H1 (cell line): ENCODE results near the gene CEACAM7. TPM values are rescaled to one million over a fixed set of nuclear protein-coding genes. Genes with fewer than 3 reads are reported as not detected.

Experiments
- CTCF ChIA-PET: fragments of 300-600 bp; sonication (Branson Sonifier 250); formaldehyde crosslinking; loops from one replicate; lab custom pipeline; 2021; ENCODE audit not compliant: partially characterized antibody; lab: Charles Lee
- POLR2A ChIA-PET: fragments of 300-600 bp; sonication (Branson Sonifier 250); formaldehyde crosslinking; loops from one replicate; lab custom pipeline; 2021; ENCODE audit warnings: inconsistent platforms; ENCODE audit not compliant: partially characterized antibody; lab: Charles Lee
- DNase-seq, 2 experiments: peaks; one replicate each; pipeline versions ENCODE4 v3.0.0 to v3.0.0-alpha.2; 2010 to 2022; ENCODE audit warnings: low spot score in 2 of 2, low read depth in 1 of 2, mixed read lengths in 1 of 2
- FAIRE-seq: peaks from 2 replicates; lab custom pipeline; 2011; peaks lifted over from hg19 to GRCh38; lab: Jason Lieb, UNC
- H2AFZ ChIP-seq: 2 replicates; pipeline ENCODE4 v1.8.1; 2012; ENCODE audit warnings: low read length, inconsistent platforms
- H2AK5ac ChIP-seq: 2 replicates; pipeline ENCODE4 v1.6.1; 2013; ENCODE audit warnings: low read depth, low read length
- H2BK120ac ChIP-seq: replicated peaks from 2 replicates; pipeline ENCODE3; 2013; ENCODE audit warnings: low read depth, low read length, inconsistent platforms
- H2BK12ac ChIP-seq: 2 replicates; pipeline ENCODE4 v1.6.1; 2013; ENCODE audit warnings: low read depth, low read length
- H2BK15ac ChIP-seq: 2 replicates; pipeline ENCODE4 v1.6.1; 2013; ENCODE audit warnings: low read length
- H2BK20ac ChIP-seq: 2 replicates; pipeline ENCODE4 v1.6.1; 2013; ENCODE audit warnings: low read length
- H2BK5ac ChIP-seq: 2 replicates; pipeline ENCODE4 v1.6.1; 2013; ENCODE audit warnings: low read depth, low read length
- H3K14ac ChIP-seq: 2 replicates; pipeline ENCODE4 v1.6.1; 2013; ENCODE audit warnings: inconsistent platforms; ENCODE audit not compliant: insufficient read length
- H3K18ac ChIP-seq: 2 replicates; pipeline ENCODE4 v1.6.1; 2013; ENCODE audit warnings: low read length; ENCODE audit errors: extremely low read depth
- H3K23ac ChIP-seq: 2 replicates; pipeline ENCODE4 v1.6.1; 2013; ENCODE audit warnings: inconsistent platforms; ENCODE audit not compliant: insufficient read length
- H3K23me2 ChIP-seq: 2 replicates; pipeline ENCODE4 v1.6.1; 2013; ENCODE audit warnings: low read depth, low read length
- H3K27ac ChIP-seq: 2 replicates; pipeline ENCODE4 v1.6.1; 2011; ENCODE audit warnings: low read depth, low read length, inconsistent platforms
- H3K27me3 ChIP-seq, 4 experiments: replicated peaks in 1 of 4; 1 replicate in 1 of 4; 2 replicates in 3 of 4; pipeline versions ENCODE4 v1.6.1 to v1.8.1; 2011 to 2013; ENCODE audit warnings: low read length in 3 of 4, mild to moderate bottlenecking in 3 of 4, inconsistent platforms in 2 of 4, mixed read lengths in 2 of 4, moderate library complexity in 1 of 4; ENCODE audit not compliant: control insufficient read depth in 3 of 4, insufficient read depth in 3 of 4; ENCODE audit errors: extremely low read depth in 1 of 4
- H3K36me3 ChIP-seq, 4 experiments: 2 replicates each; pipeline versions ENCODE4 v1.6.1 to v1.8.1; 2011 to 2013; ENCODE audit warnings: mild to moderate bottlenecking in 4 of 4, low read length in 3 of 4, moderate library complexity in 2 of 4, control low read depth in 1 of 4, inconsistent platforms in 1 of 4; ENCODE audit not compliant: insufficient read depth in 4 of 4, control insufficient read depth in 2 of 4
- H3K4ac ChIP-seq: replicated peaks from 2 replicates; pipeline ENCODE3; 2013; ENCODE audit warnings: low read length, low read depth, mixed read lengths, inconsistent platforms; ENCODE audit not compliant: insufficient read length
- H3K4me1 ChIP-seq, 4 experiments: replicated peaks in 1 of 4; 1 replicate in 1 of 4; 2 replicates in 3 of 4; pipeline versions ENCODE4 v1.6.1 to v1.8.1; 2011 to 2013; ENCODE audit warnings: low read length in 3 of 4, inconsistent platforms in 2 of 4, mixed read lengths in 1 of 4; ENCODE audit not compliant: insufficient read depth in 4 of 4, control insufficient read depth in 3 of 4
- H3K4me2 ChIP-seq, 2 experiments: 2 replicates each; pipeline versions ENCODE4 v1.6.1 to v1.8.1; 2011 to 2013; ENCODE audit warnings: low read depth in 2 of 2, low read length in 2 of 2, control low read depth in 1 of 2, inconsistent platforms in 1 of 2, mild to moderate bottlenecking in 1 of 2; ENCODE audit not compliant: insufficient read depth in 1 of 2
- H3K4me3 ChIP-seq, 4 experiments: fragments of 200-600, 300-600 bp in 1 of 4; sonication (generic), shearing (Covaris generic), sonication (Bioruptor Twin) in 1 of 4; 2 replicates each; pipeline versions ENCODE4 v1.5.1 to v1.8.1; 2011 to 2016; ENCODE audit warnings: low read length in 4 of 4, low read depth in 3 of 4, control low read depth in 2 of 4, inconsistent platforms in 2 of 4, mild to moderate bottlenecking in 2 of 4, mixed read lengths in 1 of 4, moderate library complexity in 1 of 4; ENCODE audit not compliant: insufficient read depth in 2 of 4; ENCODE audit errors: extremely low read depth in 1 of 4
- H3K56ac ChIP-seq: replicated peaks from 2 replicates; pipeline ENCODE3; 2013; ENCODE audit warnings: low read depth, mild to moderate bottlenecking, mixed read lengths, low read length, inconsistent platforms; ENCODE audit not compliant: insufficient read length
- H3K79me1 ChIP-seq: 2 replicates; pipeline ENCODE4 v1.6.1; 2013; ENCODE audit warnings: low read depth, low read length, control low read depth
- H3K79me2 ChIP-seq, 2 experiments: 2 replicates each; pipeline versions ENCODE4 v1.6.1 to v1.8.1; 2012 to 2013; ENCODE audit warnings: low read length in 2 of 2, mild to moderate bottlenecking in 2 of 2, inconsistent platforms in 1 of 2; ENCODE audit not compliant: insufficient read depth in 2 of 2, control insufficient read depth in 1 of 2
- H3K9ac ChIP-seq, 4 experiments: replicated peaks in 1 of 4; 1 replicate in 1 of 4; 2 replicates in 3 of 4; pipeline versions ENCODE4 v1.6.1 to v1.8.1; 2011 to 2013; ENCODE audit warnings: low read depth in 3 of 4, low read length in 3 of 4, control low read depth in 2 of 4, mild to moderate bottlenecking in 2 of 4, moderate library complexity in 2 of 4, inconsistent platforms in 1 of 4; ENCODE audit errors: extremely low read depth in 1 of 4
- H3K9me3 ChIP-seq, 2 experiments: 2 replicates each; pipeline versions ENCODE4 v1.6.1 to v1.8.1; 2012 to 2013; ENCODE audit warnings: mild to moderate bottlenecking in 2 of 2, moderate library complexity in 2 of 2, control low read depth in 1 of 2, inconsistent platforms in 1 of 2, low read depth in 1 of 2, low read length in 1 of 2, mixed read lengths in 1 of 2; ENCODE audit not compliant: insufficient read depth in 2 of 2
- H4K20me1 ChIP-seq, 2 experiments: replicated peaks in 1 of 2; 2 replicates each; pipeline versions ENCODE3 to v1.8.1; 2011 to 2013; ENCODE audit warnings: inconsistent platforms in 2 of 2, low read length in 2 of 2, mild to moderate bottlenecking in 1 of 2; ENCODE audit not compliant: insufficient read depth in 2 of 2, control insufficient read depth in 1 of 2
- H4K5ac ChIP-seq: 2 replicates; pipeline ENCODE4 v1.6.1; 2013; ENCODE audit warnings: low read length, low read depth, mixed read lengths, inconsistent platforms; ENCODE audit not compliant: insufficient read length
- H4K8ac ChIP-seq: 2 replicates; pipeline ENCODE4 v1.8.0; 2013; ENCODE audit warnings: mild to moderate bottlenecking, moderate library complexity, low read length, inconsistent platforms; ENCODE audit not compliant: insufficient read depth; ENCODE audit errors: extremely low read depth
- H4K91ac ChIP-seq: replicated peaks from 2 replicates; pipeline ENCODE3; 2013; ENCODE audit warnings: low read length, mixed read lengths, inconsistent platforms; ENCODE audit not compliant: insufficient read length
- ATF2 ChIP-seq: IDR thresholded peaks from 2 replicates; pipeline ENCODE4 v1.6.1; 2012; ENCODE audit warnings: low read length, inconsistent platforms
- JUND ChIP-seq: IDR thresholded peaks from 2 replicates; pipeline ENCODE4 v1.6.1; 2011; ENCODE audit warnings: mild to moderate bottlenecking, improper control_type of control experiment, low read length
- KDM1A ChIP-seq: fragments of 200-600, 300-600 bp; sonication (generic); IDR thresholded peaks from 2 replicates; pipeline ENCODE4 v1.7.1; 2016; ENCODE audit warnings: mild to moderate bottlenecking, low read length, borderline replicate concordance
- RXRA ChIP-seq: IDR thresholded peaks from 2 replicates; pipeline ENCODE4 v1.6.1; 2011; ENCODE audit warnings: low read depth, mild to moderate bottlenecking, low read length, moderate library complexity; ENCODE audit not compliant: insufficient read depth
- SRF ChIP-seq: IDR thresholded peaks from 2 replicates; pipeline ENCODE4 v1.6.1; 2011; ENCODE audit warnings: mild to moderate bottlenecking, low read depth, low read length, moderate library complexity
- TAF7 ChIP-seq: optimal IDR thresholded peaks from 2 replicates; pipeline ENCODE3; 2011; ENCODE audit warnings: low read depth, mild to moderate bottlenecking, inconsistent platforms, low read length, moderate library complexity, borderline replicate concordance
- YY1 ChIP-seq: IDR thresholded peaks from 2 replicates; pipeline ENCODE4 v1.6.1; 2011; ENCODE audit warnings: low read depth, mild to moderate bottlenecking, low read length
- WGBS, 2 experiments: shearing (Covaris generic) in 1 of 2; methylation state at CpG; one replicate each; pipeline versions ENCODE4 v1.1.6 to v1.1.7; 2013 to 2015; ENCODE audit warnings: low lambda C conversion rate in 2 of 2, mixed read lengths in 2 of 2, inconsistent platforms in 1 of 2, low coverage in 1 of 2, missing lambda C conversion rate in 1 of 2; ENCODE audit not compliant: insufficient replicate concordance in 2 of 2, insufficient coverage in 1 of 2, insufficient read length in 1 of 2; ENCODE audit errors: extremely low coverage in 1 of 2, missing lambda C conversion rate in 1 of 2; 5-methylcytosine and 5-hydroxymethylcytosine counted together
- polyA plus RNA-seq, 7 experiments: library from polyadenylated mRNA; depleted of rRNA in 3 of 7; stranded (reverse) in 5 of 7; unstranded in 2 of 7; fragments of >200 nt in 5 of 7; fragments of 200-250 nt in 2 of 7; gene quantifications; 1 replicate in 5 of 7; 2 replicates in 1 of 7; 4 replicates in 1 of 7; pipeline versions ENCODE4 v1.2.1 to v1.2.3, GENCODE V29; 2011 to 2013; ENCODE audit warnings: missing spikeins in 2 of 7, mixed read lengths in 2 of 7
- total RNA-seq: library from RNA; stranded (reverse); fragmentation: NEBNext Ultra II Directional; extraction: Animal tissue kit (Norgen Biotek cat#: 25700); gene quantifications from 2 replicates; pipeline ENCODE4 v1.2.1, GENCODE V29; 2021

The CEACAM7 gene
- total and polyA plus RNA-seq, 2 of the 8 experiments (the other 6 are each of a cell fraction or from before 2014, with no cell fraction given), result not detected

DNA sequence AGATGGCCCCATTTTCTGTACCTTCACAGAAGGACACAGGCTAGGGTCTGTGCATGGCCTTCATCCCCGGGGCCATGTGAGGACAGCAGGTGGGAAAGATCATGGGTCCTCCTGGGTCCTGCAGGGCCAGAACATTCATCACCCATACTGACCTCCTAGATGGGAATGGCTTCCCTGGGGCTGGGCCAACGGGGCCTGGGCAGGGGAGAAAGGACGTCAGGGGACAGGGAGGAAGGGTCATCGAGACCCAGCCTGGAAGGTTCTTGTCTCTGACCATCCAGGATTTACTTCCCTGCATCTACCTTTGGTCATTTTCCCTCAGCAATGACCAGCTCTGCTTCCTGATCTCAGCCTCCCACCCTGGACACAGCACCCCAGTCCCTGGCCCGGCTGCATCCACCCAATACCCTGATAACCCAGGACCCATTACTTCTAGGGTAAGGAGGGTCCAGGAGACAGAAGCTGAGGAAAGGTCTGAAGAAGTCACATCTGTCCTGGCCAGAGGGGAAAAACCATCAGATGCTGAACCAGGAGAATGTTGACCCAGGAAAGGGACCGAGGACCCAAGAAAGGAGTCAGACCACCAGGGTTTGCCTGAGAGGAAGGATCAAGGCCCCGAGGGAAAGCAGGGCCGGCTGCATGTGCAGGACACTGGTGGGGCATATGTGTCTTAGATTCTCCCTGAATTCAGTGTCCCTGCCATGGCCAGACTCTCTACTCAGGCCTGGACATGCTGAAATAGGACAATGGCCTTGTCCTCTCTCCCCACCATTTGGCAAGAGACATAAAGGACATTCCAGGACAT lies 7.0 kb upstream of the CEACAM7 start:
- H3K4me2 ChIP-seq, result no peak overlapping the region
- no peak overlapping the region for H3K56ac ChIP-seq
- H3K9me3 ChIP-seq, result peaks cover 72 to 83% of the 10 kb centered on the region in 2 experiments
- no peak overlapping the region for H2BK15ac ChIP-seq
- no peaks in the 10 kb centered on the region for H4K20me1 ChIP-seq
- no peaks in the 10 kb centered on the region for H3K4me1 ChIP-seq
- no peaks in the 10 kb centered on the region for H3K27me3 ChIP-seq
- no peak overlapping the region for H3K9ac ChIP-seq
- H4K91ac ChIP-seq, result no peak overlapping the region
- DNase-seq (no peak), FAIRE-seq (no peak)
- no peak overlapping the region for H3K14ac ChIP-seq
- TF ChIP-seq TAF7 (no peak), JUND (no peak), RXRA (no peak), ATF2 (no peak), KDM1A (no peak), SRF (no peak), YY1 (no peak)
- no peak overlapping the region for H2AK5ac ChIP-seq
- no peak overlapping the region for H4K5ac ChIP-seq
- H4K8ac ChIP-seq, result no peak overlapping the region
- H2AFZ ChIP-seq, result no peak overlapping the region
- no peak overlapping the region for H2BK12ac ChIP-seq
- H3K27ac ChIP-seq, result no peak overlapping the region
- no peaks in the 10 kb centered on the region for H3K79me1 ChIP-seq
- no peak overlapping the region for H2BK5ac ChIP-seq
- CTCF ChIA-PET, result interaction anchor here (0.7 to 1.7 kb wide), 2 partner anchors 11 to 53 kb away, joined by 3 to 5 read pairs; no protein-coding TSS in a partner anchor
- no peaks in the 10 kb centered on the region for H3K23me2 ChIP-seq
- H3K18ac ChIP-seq, result no peak overlapping the region
- H3K4me3 ChIP-seq, result no peak overlapping the region
- H3K4ac ChIP-seq, result no peak overlapping the region
- POLR2A ChIA-PET, result no interaction called here
- no peak overlapping the region for H2BK20ac ChIP-seq
- no peaks in the 10 kb centered on the region for H3K79me2 ChIP-seq
- 80% methylated on average over 8 of the region's 8 CpGs; no CpG with 5 or more reads in 1 of the 2 experiments for WGBS, 2 experiments
- H3K23ac ChIP-seq, result no peak overlapping the region
- H2BK120ac ChIP-seq, result no peak overlapping the region
- H3K36me3 ChIP-seq, result no peaks in the 10 kb centered on the region
